Ascending aorta (tissue), 2 donors: Measurements from ENCODE around the gene SCAF8. TPM values are rescaled to one million over a fixed set of nuclear protein-coding genes. Genes with fewer than 3 reads are reported as not detected.

ENCODE experiments used
- DNase-seq, 2 donors: peaks; one replicate each; pipeline ENCODE4 v3.0.0-alpha.2; 2019; ENCODE audit warnings: low spot score in 2 of 2
- H3K27ac ChIP-seq, 2 donors: fragments of 200-600 bp; sonication (generic); one replicate each; pipeline ENCODE4 v1.5.1; 2016 to 2017; ENCODE audit warnings: mild to moderate bottlenecking in 1 of 2
- H3K27me3 ChIP-seq: fragments of 200-600 bp; sonication (generic); one replicate; pipeline ENCODE4 v1.5.1; 2017
- H3K36me3 ChIP-seq, 2 donors: fragments of 200-600 bp; sonication (generic); one replicate each; pipeline ENCODE4 v1.5.1; 2016
- H3K4me1 ChIP-seq, 2 donors: fragments of 200-600 bp; sonication (generic); one replicate each; pipeline ENCODE4 v1.5.1; 2016 to 2017; ENCODE audit warnings: mild to moderate bottlenecking in 1 of 2
- H3K4me3 ChIP-seq, 2 donors: fragments of 200-600 bp; sonication (generic); one replicate each; pipeline ENCODE4 v1.5.1; 2016 to 2017; ENCODE audit warnings: mild to moderate bottlenecking in 1 of 2
- H3K9me3 ChIP-seq, 2 donors: fragments of 200-600 bp; sonication (generic); one replicate each; pipeline ENCODE4 v1.5.1; 2016
- intact Hi-C: fragments of 100-400 bp; cut with DNase I; formaldehyde crosslinking; loops from one replicate; pipeline ENCODE4 v1.15.1; 2023
- total RNA-seq: library from RNA; depleted of rRNA; stranded (reverse); fragments of >200 nt; gene quantifications from one replicate; pipeline ENCODE4 v1.1.0, GENCODE V29; 2016
- TF ChIP-seq, protein P1 (sequence below), 3 experiments: fragments of 200-600 bp in 2 of 3; fragments of 450-650 bp in 1 of 3; sonication (generic) in 2 of 3; IDR thresholded peaks; one replicate each; pipeline ENCODE4 v1.5.1; 2016 to 2019; ENCODE audit warnings: antibody characterized with exemption in 3 of 3, mild to moderate bottlenecking in 1 of 3, moderate library complexity in 1 of 3

The SCAF8 gene
- total RNA-seq, 1 donor from 2014 or later, result 22.6 TPM

DNA sequence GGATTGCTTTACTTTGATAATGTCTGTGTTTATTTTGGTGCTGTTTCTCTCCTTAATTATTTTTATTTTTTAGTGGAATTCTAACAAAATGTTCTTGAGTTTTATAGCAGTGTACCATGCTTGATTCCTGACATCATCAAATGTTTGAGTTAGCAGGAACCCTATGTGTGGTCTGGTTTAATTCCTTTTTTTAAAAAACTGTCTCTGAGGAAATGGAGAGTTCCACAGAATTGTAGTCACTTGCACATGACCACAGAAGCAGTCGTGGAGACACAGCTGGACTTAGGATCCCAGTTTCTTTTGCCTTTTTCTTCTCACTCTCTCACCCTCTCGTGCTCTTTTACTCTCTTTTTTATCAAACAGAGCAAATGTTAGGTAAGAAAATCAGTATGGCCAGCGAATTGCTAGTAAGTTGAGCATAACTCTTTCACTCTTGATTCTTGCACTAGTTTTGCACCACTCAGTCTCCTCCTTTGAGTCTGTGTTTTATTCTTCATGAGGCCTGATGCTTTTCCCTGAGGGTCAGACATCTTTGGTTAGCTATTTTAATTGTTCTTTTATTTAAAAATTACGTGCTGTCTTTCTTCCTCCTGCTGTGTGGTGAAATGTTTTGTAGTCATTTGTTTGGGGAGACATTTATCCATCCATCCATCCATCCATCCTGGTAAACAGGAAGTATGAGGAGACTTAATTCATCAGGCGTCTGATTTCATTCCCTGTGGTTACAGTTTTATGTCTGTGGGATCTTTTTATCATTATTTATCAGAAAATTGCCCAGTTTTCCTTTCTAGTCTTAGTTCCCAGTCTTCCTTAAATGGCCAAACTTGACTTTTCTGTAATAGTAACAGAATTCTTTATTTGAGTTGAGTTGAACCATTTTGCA is 83.0 kb downstream of the SCAF8 start:
- Histone ChIP-seq H3K4me1 (no peaks in the 10 kb centered on the region), H3K4me3 (no peak overlapping the region), H3K27ac (peak overlapping the region in 1 of 2 donors; percentile 9), H3K9me3 (no peaks in the 10 kb centered on the region), H3K36me3 (peaks cover 49 to 87% of the 10 kb centered on the region in 2 donors), H3K27me3 (no peaks in the 10 kb centered on the region)
- DNase-seq, result no peak
- TF ChIP-seq, protein P1, sequence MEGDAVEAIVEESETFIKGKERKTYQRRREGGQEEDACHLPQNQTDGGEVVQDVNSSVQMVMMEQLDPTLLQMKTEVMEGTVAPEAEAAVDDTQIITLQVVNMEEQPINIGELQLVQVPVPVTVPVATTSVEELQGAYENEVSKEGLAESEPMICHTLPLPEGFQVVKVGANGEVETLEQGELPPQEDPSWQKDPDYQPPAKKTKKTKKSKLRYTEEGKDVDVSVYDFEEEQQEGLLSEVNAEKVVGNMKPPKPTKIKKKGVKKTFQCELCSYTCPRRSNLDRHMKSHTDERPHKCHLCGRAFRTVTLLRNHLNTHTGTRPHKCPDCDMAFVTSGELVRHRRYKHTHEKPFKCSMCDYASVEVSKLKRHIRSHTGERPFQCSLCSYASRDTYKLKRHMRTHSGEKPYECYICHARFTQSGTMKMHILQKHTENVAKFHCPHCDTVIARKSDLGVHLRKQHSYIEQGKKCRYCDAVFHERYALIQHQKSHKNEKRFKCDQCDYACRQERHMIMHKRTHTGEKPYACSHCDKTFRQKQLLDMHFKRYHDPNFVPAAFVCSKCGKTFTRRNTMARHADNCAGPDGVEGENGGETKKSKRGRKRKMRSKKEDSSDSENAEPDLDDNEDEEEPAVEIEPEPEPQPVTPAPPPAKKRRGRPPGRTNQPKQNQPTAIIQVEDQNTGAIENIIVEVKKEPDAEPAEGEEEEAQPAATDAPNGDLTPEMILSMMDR (IDR thresholded peaks at IDR 0.05), result no peak
- intact Hi-C loops, result no loop called here

DNA sequence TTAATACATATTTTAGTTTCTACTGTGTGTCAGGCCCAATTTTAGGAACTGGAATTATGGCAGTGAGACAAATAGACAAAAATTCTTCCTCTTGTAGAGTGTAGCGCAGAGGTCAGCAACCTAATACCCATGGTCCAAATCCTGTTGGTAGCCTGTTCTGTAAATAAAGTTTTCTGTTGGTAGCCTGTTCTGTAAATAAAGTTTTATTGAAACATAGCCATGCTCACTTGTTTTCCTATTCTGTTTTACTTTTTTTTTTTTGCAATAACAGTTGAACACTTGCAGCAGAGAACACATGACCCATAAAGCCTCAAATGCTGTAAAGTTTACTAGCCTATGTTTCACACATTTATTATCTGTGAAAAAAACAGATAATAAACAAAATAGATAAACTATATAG is 87.9 kb downstream of the SCAF8 start:
- peaks cover 0 to 6% of the 10 kb centered on the region in 2 donors for H3K4me1 ChIP-seq
- DNase-seq, result no peak
- H3K36me3 ChIP-seq, result peaks cover 44 to 65% of the 10 kb centered on the region in 2 donors
- TF ChIP-seq, protein P1 (IDR thresholded peaks at IDR 0.05), result no peak
- no peaks in the 10 kb centered on the region for H3K27me3 ChIP-seq
- H3K9me3 ChIP-seq, result no peaks in the 10 kb centered on the region
- intact Hi-C loops, result no loop called here
- H3K27ac ChIP-seq, result no peak overlapping the region
- H3K4me3 ChIP-seq, result no peak overlapping the region

DNA sequence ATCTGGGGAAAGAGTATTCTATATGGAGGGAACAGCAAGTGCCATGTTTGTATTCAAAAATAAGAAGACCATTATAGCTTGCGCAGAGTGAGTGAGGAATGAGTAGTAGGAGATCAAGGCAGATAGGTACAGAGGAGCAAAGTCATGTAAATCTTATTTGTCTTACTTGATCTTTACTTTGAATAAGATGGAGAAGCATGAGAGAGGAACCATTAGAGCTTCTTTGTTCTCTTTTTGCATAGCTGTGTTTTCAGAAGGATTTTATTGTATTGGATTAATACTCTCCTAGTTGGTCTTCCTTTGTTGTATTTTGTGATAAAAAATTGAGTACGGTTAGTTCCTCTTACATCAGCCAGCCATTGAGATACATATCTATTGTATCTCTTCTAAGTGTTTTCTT is 88.4 kb downstream of the SCAF8 start:
- DNase-seq, result no peak
- Histone ChIP-seq H3K27ac (no peak overlapping the region), H3K36me3 (peaks cover 38 to 66% of the 10 kb centered on the region in 2 donors), H3K4me3 (no peak overlapping the region), H3K4me1 (peaks cover 0 to 6% of the 10 kb centered on the region in 2 donors), H3K27me3 (no peaks in the 10 kb centered on the region), H3K9me3 (no peaks in the 10 kb centered on the region)
- intact Hi-C loops, result no loop called here
- TF ChIP-seq, protein P1 (IDR thresholded peaks at IDR 0.05), result no peak

DNA sequence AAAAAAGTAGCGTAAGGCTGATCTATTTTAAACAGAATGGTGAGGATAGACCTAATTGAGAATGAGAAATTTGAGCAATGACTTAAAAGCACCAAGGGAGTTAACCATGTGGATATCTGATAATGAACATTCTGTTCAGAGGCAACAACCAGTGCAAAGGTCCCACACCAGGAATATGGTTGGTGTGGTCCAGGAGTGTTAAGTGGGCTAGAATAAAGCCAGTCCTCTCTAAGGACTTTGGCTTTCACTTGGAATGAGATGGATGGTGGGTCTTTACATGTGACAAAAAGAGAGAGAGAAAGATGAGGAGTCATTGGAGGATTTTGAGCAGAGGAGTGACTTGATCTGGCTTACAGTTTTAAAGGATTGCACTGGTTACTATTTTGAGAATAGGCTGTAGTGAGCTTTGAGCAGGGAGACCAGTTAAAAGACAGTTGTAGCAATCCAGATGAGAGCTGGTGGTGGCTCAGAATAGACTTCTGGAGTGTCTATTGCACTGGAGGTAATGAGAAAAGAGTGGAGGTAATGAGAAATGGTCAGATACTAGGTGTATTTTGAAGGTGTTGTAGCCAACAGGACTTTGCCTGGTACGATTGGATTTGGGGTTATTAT is 89.8 kb downstream of the SCAF8 start:
- intact Hi-C loops, result no loop called here
- TF ChIP-seq, protein P1 (IDR thresholded peaks at IDR 0.05), result no peak

DNA sequence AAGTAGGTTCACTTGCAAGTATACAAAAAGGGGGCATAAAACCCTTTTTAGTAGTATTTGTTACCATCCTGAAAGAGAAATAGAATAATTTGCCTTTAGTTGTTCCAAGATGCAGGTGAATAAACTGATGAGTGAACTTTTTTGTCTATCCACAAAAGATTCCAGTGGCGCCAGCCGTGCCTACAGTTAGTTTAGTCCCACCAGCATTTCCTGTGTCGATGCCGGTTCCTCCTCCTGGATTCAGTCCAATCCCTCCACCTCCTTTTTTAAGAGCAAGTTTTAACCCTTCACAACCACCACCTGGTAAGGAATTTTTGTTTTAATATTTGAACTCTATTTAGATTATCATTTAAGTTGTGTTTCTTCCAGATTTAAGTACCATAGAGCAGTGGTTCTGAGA is 90.9 kb downstream of the SCAF8 start:
- H3K4me3 ChIP-seq, result no peak overlapping the region
- intact Hi-C loops, result no loop called here
- TF ChIP-seq, protein P1 (IDR thresholded peaks at IDR 0.05), result no peak
- no peaks in the 10 kb centered on the region for H3K9me3 ChIP-seq
- DNase-seq, result no peak
- no peaks in the 10 kb centered on the region for H3K27me3 ChIP-seq
- peaks cover 0 to 6% of the 10 kb centered on the region in 2 donors for H3K4me1 ChIP-seq
- H3K27ac ChIP-seq, result no peak overlapping the region
- H3K36me3 ChIP-seq, result peaks cover 36 to 56% of the 10 kb centered on the region in 2 donors

More for the DNA sequence above, 89.8 kb downstream of the SCAF8 start:
- Histone ChIP-seq H3K4me3 (no peak overlapping the region), H3K27ac (no peak overlapping the region), H3K4me1 (peaks cover 0 to 6% of the 10 kb centered on the region in 2 donors), H3K27me3 (no peaks in the 10 kb centered on the region), H3K9me3 (no peaks in the 10 kb centered on the region), H3K36me3 (peaks cover 39 to 66% of the 10 kb centered on the region in 2 donors)
- DNase-seq, result no peak
